Stimulated activated naive CD8-positive, alpha-beta T cell treated with anti-CD3 and anti-CD28 coated beads, Interleukin-15, amount 100 ng/mL, for 72 hours (primary cell): ENCODE results near the gene TUB.
A peak's percentile ranks its signal among the peaks of the same experiment; 100 is the strongest.

Experiments
- ATAC-seq: fragments of 150-1000 bp; cut with Tn5 transposase; 2 replicates; pipeline ENCODE4 v1.10.0; 2021; ENCODE audit warnings: mild to moderate bottlenecking, moderate library complexity
- DNase-seq, 2 donors: peaks; one replicate each; pipeline ENCODE4 v3.0.0; 2021 to 2022
- H3K27ac Mint-ChIP-seq, 2 donors: one replicate each; pipeline ENCODE4 v1.8.0; 2022; ENCODE audit warnings: mild to moderate bottlenecking in 2 of 2, mixed read lengths in 2 of 2, moderate library complexity in 2 of 2
- H3K27me3 Mint-ChIP-seq: one replicate; pipeline ENCODE4 v1.8.0; 2022; ENCODE audit warnings: mixed read lengths
- H3K4me1 Mint-ChIP-seq: one replicate; pipeline ENCODE4 v1.8.0; 2022; ENCODE audit warnings: mild to moderate bottlenecking, mixed read lengths
- H3K4me3 Mint-ChIP-seq, 2 donors: one replicate each; pipeline ENCODE4 v1.8.0; 2022; ENCODE audit warnings: mild to moderate bottlenecking in 2 of 2, mixed read lengths in 2 of 2, moderate library complexity in 1 of 2
- H3K9me3 Mint-ChIP-seq, 2 donors: one replicate each; pipeline ENCODE4 v1.8.0; 2022; ENCODE audit warnings: mixed read lengths in 2 of 2

Gene TUB

GRCh38 chr11:8075119-8075726 lies 5.8 kb upstream of the TUB start:
- Mint-ChIP-seq H3K4me3 (no peak overlapping the region), H3K9me3 (no peaks in the 10 kb centered on the region), H3K4me1 (no peaks in the 10 kb centered on the region), H3K27ac (no peak overlapping the region), H3K27me3 (peaks cover 61% of the 10 kb centered on the region)
- ATAC-seq, result no peak
- no peak for DNase-seq

DNA sequence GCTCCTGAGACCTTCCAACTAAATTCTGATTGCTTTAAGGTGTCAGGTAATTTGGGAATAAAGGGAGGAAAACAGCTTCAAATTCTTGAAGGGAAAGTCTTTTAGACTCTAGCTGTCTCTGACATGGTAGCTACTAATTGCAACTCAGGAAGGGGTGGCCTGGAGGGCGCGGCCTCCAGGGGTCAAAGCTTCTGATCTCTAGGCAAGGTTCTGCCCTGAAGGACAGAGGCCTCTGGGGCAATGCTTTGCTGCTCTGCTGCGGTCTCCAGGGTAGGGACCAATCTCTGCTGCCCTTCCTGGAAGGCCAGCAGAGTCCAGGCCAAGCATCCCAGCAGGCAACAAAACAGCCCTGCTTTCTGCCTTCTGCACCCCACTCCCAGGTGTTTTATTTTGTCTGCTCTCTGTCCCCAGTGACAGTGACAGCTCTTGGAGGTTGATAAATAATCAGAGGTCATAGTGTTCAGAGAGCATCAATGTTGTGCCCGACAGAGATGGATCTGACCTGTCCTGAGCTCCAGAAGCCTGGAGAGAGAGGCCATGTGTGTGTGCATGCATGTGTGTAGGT lies 1.8 kb upstream of the TUB start:
- Mint-ChIP-seq H3K27ac (no peak overlapping the region), H3K27me3 (peaks cover 70% of the 10 kb centered on the region)
- ATAC-seq, result no peak

GRCh38 chr11:8080069-8080670 lies 841 bp upstream of the TUB start:
- H3K4me1 Mint-ChIP-seq, result no peaks in the 10 kb centered on the region
- ATAC-seq (no peak), DNase-seq (no peak)
- peaks cover 78% of the 10 kb centered on the region for H3K27me3 Mint-ChIP-seq
- H3K27ac Mint-ChIP-seq, result no peak overlapping the region
- H3K4me3 Mint-ChIP-seq, result peak overlapping the region; percentile 64 to 74
- H3K9me3 Mint-ChIP-seq, result no peaks in the 10 kb centered on the region

More for the DNA sequence above, 1.8 kb upstream of the TUB start:
- Mint-ChIP-seq H3K4me3 (no peak overlapping the region), H3K9me3 (no peaks in the 10 kb centered on the region), H3K4me1 (no peaks in the 10 kb centered on the region)
- no peak for DNase-seq

DNA sequence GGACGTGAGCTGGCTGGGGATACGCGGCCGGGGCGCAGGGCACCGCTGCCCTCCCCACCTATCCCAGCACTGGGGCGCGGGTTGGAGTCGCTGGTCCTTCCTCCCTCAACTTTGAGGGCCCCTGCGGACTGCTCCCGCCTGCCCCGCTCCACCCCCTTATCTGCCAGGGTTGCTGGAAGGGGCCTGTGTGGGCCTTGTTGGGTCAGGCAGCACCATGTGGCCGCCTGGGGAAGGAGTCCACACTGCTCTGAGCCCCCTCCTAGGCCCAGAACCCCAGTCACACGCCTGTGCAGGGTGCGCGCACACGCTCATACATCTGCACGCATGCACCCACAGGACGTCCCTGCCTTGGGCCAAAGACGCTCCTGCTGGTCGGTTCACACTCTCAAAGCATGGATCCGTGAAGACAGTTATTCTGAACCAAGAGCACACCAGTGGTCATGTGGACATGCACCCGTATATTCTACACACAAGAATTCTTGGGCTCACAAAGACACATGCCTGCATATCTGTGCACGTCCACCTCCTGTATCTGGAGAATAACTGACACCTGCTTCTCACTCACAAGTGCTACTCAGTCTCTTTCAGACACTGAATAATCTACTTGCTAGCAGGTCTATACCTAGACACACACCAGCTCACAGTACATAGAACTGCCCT lies 710 bp downstream of the TUB start:
- no peaks in the 10 kb centered on the region for H3K9me3 Mint-ChIP-seq
- no peaks in the 10 kb centered on the region for H3K4me1 Mint-ChIP-seq
- peaks cover 71% of the 10 kb centered on the region for H3K27me3 Mint-ChIP-seq
- DNase-seq (no peak), ATAC-seq (peak; percentile 37)
- no peak overlapping the region for H3K27ac Mint-ChIP-seq
- peak overlapping the region; percentile 14 to 62 for H3K4me3 Mint-ChIP-seq

DNA sequence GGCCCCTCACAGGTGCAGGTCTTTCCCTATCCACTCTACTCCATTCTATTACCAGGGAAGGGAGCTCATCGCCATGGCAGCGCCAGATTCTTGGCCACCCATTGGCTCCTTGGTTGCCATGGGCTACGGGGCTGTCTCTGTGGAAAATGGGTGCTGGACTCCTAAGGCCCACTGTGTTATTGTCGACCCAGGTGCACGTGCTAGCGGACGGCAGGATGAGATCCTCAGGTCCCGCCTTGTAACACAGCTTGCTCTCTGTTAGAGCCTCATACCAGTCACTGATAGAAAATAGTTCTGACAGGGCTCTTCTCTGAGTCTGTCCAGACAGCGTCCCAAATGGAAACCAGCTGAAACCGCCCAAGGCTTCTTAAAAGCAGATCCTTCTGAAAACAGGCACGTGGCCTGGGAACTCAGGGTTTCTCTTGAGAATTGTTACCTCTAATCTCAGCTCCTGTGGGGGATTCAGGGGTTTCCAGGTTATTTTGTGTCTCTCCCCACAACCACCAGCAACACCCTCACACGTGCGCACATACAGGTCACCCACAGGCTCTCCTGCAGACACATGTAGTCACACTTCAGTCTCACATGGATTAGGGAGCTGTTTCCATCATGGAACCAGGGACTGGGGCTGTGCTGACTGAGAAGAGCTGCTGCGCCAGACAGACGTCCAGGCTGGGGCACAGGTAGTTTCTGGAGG lies 1.5 kb downstream of the TUB start:
- Mint-ChIP-seq H3K4me3 (no peak overlapping the region), H3K9me3 (no peaks in the 10 kb centered on the region)
- ATAC-seq, result no peak

DNA sequence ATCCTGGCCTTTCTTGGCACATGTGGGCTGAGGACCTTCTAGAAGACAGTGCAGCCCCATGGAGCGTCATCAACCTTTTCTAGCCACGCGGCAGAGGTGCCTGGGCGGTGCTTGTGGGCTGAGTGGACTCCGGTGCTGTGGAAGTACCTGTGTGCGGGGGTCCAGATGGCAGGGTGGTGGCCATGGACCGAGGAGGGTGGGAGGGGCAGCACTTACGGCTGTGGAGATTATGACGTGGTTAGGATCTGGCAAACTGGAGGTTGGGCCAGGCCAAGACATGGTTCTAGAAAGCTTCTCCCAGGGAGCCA lies 2.0 kb downstream of the TUB start:
- no peaks in the 10 kb centered on the region for H3K9me3 Mint-ChIP-seq
- no peaks in the 10 kb centered on the region for H3K4me1 Mint-ChIP-seq
- no peak overlapping the region for H3K4me3 Mint-ChIP-seq
- H3K27ac Mint-ChIP-seq, result no peak overlapping the region
- peaks cover 73% of the 10 kb centered on the region for H3K27me3 Mint-ChIP-seq
- no peak for ATAC-seq
- DNase-seq, result no peak

More for the DNA sequence above, 1.5 kb downstream of the TUB start:
- no peak for DNase-seq
- Mint-ChIP-seq H3K27ac (no peak overlapping the region), H3K27me3 (peaks cover 73% of the 10 kb centered on the region), H3K4me1 (no peaks in the 10 kb centered on the region)

- H3K27ac Mint-ChIP-seq, result no peak overlapping the region
- no peak overlapping the region for H3K4me3 Mint-ChIP-seq
- no peak for ATAC-seq
- no peaks in the 10 kb centered on the region for H3K9me3 Mint-ChIP-seq
- no peak for DNase-seq
- no peaks in the 10 kb centered on the region for H3K4me1 Mint-ChIP-seq
- peaks cover 67% of the 10 kb centered on the region for H3K27me3 Mint-ChIP-seq
These were observed 2.9 kb downstream of the TUB start for GRCh38 chr11:8083871-8084281.

DNA sequence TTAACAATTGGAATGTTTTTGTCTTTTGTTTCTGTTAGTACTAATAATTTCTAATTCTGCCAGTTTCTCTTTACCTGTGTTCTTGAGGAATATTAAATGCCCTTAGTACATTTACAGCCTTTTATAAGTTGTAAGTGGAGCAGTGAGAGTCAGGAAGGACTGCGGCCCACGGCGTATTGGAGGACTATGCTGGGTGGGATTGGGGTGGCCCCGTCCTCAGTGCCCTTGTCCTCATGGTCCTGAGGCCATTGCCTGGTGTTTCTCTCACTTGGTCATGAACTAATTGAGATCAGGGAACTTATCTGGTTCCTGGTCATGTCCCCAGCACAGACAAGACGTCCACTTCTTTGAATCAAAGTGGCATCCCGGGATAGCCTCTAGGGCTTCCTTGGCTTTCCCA lies 3.3 kb downstream of the TUB start:
- H3K4me3 Mint-ChIP-seq, result no peak overlapping the region
- ATAC-seq, result no peak
- H3K27me3 Mint-ChIP-seq, result peaks cover 62% of the 10 kb centered on the region
- DNase-seq, result no peak
- no peaks in the 10 kb centered on the region for H3K4me1 Mint-ChIP-seq
- H3K27ac Mint-ChIP-seq, result no peak overlapping the region
- H3K9me3 Mint-ChIP-seq, result no peaks in the 10 kb centered on the region

GRCh38 chr11:8085011-8085645 lies 4.1 kb downstream of the TUB start:
- Mint-ChIP-seq H3K27ac (no peak overlapping the region), H3K9me3 (no peaks in the 10 kb centered on the region), H3K4me3 (no peak overlapping the region), H3K4me1 (no peaks in the 10 kb centered on the region), H3K27me3 (peaks cover 54% of the 10 kb centered on the region)
- ATAC-seq (no peak), DNase-seq (no peak)

DNA sequence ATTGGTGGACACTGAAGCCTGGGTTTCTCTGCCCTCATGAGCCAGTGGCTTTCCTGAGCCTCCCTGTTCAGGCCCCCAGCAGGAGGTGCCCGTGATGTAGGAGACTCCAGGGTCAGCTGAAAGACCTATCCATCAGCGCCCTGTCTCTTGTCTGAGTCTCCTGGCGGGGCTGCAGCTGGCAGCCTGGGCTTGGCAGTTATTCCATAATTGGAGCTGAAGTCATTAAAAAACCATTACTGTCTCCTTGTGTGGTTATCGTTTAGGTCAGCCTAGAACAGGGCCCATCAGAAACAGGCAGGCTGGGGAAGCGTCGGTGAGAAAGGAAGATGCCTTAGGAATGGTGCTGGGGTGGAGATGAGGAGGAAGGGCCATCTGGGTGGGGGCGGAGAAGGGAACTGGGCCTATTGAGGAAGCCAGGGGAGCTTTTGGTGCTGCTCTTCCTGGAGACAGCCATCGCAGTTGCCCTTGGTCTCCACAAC lies 5.0 kb downstream of the TUB start:
- no peaks in the 10 kb centered on the region for H3K9me3 Mint-ChIP-seq
- peaks cover 46% of the 10 kb centered on the region for H3K27me3 Mint-ChIP-seq
- no peak overlapping the region for H3K27ac Mint-ChIP-seq
- H3K4me1 Mint-ChIP-seq, result no peaks in the 10 kb centered on the region
- ATAC-seq, result no peak
- no peak overlapping the region for H3K4me3 Mint-ChIP-seq
- DNase-seq, result no peak

- H3K27ac Mint-ChIP-seq, result no peak overlapping the region
- H3K4me1 Mint-ChIP-seq, result no peaks in the 10 kb centered on the region
- DNase-seq, result no peak
- no peak for ATAC-seq
- H3K27me3 Mint-ChIP-seq, result peaks cover 46% of the 10 kb centered on the region
- H3K9me3 Mint-ChIP-seq, result no peaks in the 10 kb centered on the region
- H3K4me3 Mint-ChIP-seq, result no peak overlapping the region
These were observed 5.6 kb downstream of the TUB start for GRCh38 chr11:8086571-8086970.

- Mint-ChIP-seq H3K27me3 (peaks cover 40% of the 10 kb centered on the region), H3K27ac (no peak overlapping the region), H3K4me3 (no peak overlapping the region), H3K9me3 (no peaks in the 10 kb centered on the region), H3K4me1 (no peaks in the 10 kb centered on the region)
- ATAC-seq (no peak), DNase-seq (no peak)
These were observed 6.2 kb downstream of the TUB start for GRCh38 chr11:8087185-8087584.

DNA sequence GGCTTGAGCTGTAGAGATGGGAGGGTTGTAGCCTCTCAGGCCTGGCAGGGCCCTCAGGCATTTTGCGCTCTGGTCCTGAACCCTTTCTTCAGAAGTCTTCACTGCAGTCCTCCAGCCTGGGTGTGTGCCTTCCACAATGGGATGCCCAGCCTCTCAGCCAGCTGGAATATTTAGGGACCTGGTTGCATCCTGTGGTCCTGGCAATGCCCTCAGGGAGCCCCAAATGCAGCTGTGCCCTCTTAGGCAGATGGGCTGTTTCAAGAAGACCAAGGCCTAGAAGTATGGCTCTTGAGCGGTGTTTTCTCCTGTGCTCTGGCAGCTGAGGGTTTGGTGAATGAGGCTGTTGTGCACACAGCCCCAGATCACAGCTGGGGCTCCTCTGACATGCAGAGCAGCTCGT lies 6.7 kb downstream of the TUB start:
- Mint-ChIP-seq H3K4me3 (no peak overlapping the region), H3K27ac (no peak overlapping the region), H3K4me1 (peaks cover 5% of the 10 kb centered on the region), H3K27me3 (peaks cover 34% of the 10 kb centered on the region), H3K9me3 (no peaks in the 10 kb centered on the region)
- ATAC-seq (no peak), DNase-seq (no peak)

DNA sequence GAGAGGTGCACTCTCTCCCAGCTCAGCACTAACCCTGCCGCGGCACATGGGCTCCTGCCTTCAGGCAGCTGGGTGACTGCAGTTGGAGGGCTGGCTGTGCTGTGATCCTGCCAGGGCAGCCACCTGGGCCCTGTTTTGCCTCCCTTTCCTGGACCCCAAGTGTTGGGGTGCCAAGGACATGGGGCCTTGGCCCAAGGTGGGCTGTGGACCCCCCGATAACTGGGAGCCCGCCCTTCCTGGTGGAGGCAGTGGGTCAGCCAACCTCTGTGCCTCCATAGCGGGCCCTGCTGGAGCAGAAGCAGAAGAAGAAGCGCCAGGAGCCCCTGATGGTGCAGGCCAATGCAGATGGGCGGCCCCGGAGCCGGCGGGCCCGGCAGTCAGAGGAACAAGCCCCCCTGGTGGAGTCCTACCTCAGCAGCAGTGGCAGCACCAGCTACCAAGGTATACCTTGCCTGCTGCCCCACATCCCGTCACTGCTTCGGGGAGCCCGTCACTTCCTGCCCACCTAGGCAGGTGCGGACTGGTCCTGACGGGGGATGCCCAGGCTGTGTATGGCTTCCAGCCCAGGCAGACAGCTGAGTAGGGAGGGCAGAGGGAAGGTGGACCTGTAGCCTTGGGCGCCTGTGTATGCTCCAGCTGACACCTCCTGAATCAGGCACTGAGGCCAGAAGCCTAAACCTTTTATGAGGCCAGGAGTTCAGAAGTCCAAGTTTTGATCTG lies 8.9 kb downstream of the TUB start:
- no peak for DNase-seq
- no peak for ATAC-seq
- H3K4me1 Mint-ChIP-seq, result peaks cover 5% of the 10 kb centered on the region
- H3K27ac Mint-ChIP-seq, result no peak overlapping the region
- no peak overlapping the region for H3K4me3 Mint-ChIP-seq
- H3K27me3 Mint-ChIP-seq, result peaks cover 13% of the 10 kb centered on the region
- no peaks in the 10 kb centered on the region for H3K9me3 Mint-ChIP-seq

DNA sequence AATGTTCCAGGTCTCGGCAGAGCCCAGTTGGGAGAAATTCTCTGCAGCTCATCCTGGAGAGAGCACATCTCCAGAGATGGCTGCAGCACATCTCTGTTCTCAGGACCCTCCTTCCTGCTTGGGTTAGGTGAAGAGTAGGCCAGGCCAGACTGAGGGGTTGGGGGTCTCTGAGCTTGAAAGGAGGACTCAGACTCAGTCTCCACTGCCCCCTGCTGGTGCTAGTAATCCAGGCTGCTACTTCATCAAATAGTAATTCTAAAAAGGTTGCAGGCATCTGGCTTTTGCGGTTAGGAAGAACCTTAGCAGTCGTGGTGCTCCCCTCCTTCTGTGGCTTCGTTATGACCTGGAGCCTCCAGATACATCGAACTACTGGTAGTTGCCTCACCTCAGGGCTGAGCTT lies 9.7 kb downstream of the TUB start:
- H3K4me1 Mint-ChIP-seq, result peaks cover 5% of the 10 kb centered on the region
- H3K9me3 Mint-ChIP-seq, result no peaks in the 10 kb centered on the region
- DNase-seq (no peak), ATAC-seq (no peak)
- no peak overlapping the region for H3K27ac Mint-ChIP-seq
- H3K4me3 Mint-ChIP-seq, result no peak overlapping the region
- H3K27me3 Mint-ChIP-seq, result peaks cover 8% of the 10 kb centered on the region
